Activated B cell treated with CpG ODN at 0.5 μM for 24 hours (primary cell): Measurements from ENCODE around the gene HCCS. TPM values are rescaled to one million over a fixed set of nuclear protein-coding genes. Genes with fewer than 3 reads are reported as not detected.

ENCODE experiments used
- ATAC-seq: fragments of 200-7000 bp; cut with Tn5 transposase; one replicate; pipeline ENCODE4 v1.10.0; 2021; ENCODE audit warnings: low read depth, mild to moderate bottlenecking, moderate library complexity
- CTCF ChIA-PET: fragments of 350-600 bp; sonication (Branson Sonifier 250); formaldehyde crosslinking; loops from one replicate; lab custom pipeline; 2021; ENCODE audit warnings: antibody characterized with exemption; lab: Charles Lee
- POLR2A ChIA-PET: fragments of 350-600 bp; sonication (Branson Sonifier 250); formaldehyde crosslinking; loops from one replicate; lab custom pipeline; 2021; ENCODE audit warnings: antibody characterized with exemption; lab: Charles Lee
- DNase-seq: peaks from one replicate; pipeline ENCODE4 v3.0.0; 2022
- H3K27ac Mint-ChIP-seq: one replicate; pipeline ENCODE4 v1.8.0; 2020; ENCODE audit warnings: mixed read lengths
- H3K27me3 Mint-ChIP-seq: one replicate; pipeline ENCODE4 v1.8.0; 2021; ENCODE audit warnings: mixed read lengths
- H3K36me3 Mint-ChIP-seq: one replicate; pipeline ENCODE4 v1.8.0; 2021; ENCODE audit warnings: low read depth, mixed read lengths
- H3K4me1 Mint-ChIP-seq: one replicate; pipeline ENCODE4 v1.8.0; 2021; ENCODE audit warnings: mixed read lengths
- H3K4me3 Mint-ChIP-seq: one replicate; pipeline ENCODE4 v1.8.0; 2020; ENCODE audit warnings: mild to moderate bottlenecking, mixed read lengths
- H3K9me3 Mint-ChIP-seq: one replicate; pipeline ENCODE4 v1.8.0; 2020; ENCODE audit warnings: mixed read lengths
- CTCF ChIP-seq: fragments of 200-600 bp; IDR thresholded peaks from one replicate; pipeline ENCODE4 v1.8.0; 2022; ENCODE audit warnings: antibody characterized with exemption, mild to moderate bottlenecking
- intact Hi-C: fragments of 100-400 bp; cut with micrococcal nuclease; formaldehyde crosslinking; loops from one replicate; pipeline ENCODE4 v1.15.1; 2024
- total RNA-seq: library from RNA; stranded (reverse); gene quantifications from 2 replicates; pipeline ENCODE4 v1.2.3, GENCODE V29; 2022

HCCS gene
- total RNA-seq, 1 donor from 2014 or later: 26.6 TPM

- Mint-ChIP-seq H3K4me3 (no peak overlapping the region), H3K4me1 (peaks cover 9% of the 10 kb centered on the region), H3K27me3 (peaks cover 2% of the 10 kb centered on the region), H3K36me3 (no peaks in the 10 kb centered on the region), H3K9me3 (no peaks in the 10 kb centered on the region), H3K27ac (no peak overlapping the region)
- ChIA-PET POLR2A (no interaction called here), CTCF (no interaction called here)
- ATAC-seq (no peak), DNase-seq (no peak)
- TF ChIP-seq CTCF: no peak
- intact Hi-C loops: no loop called here
Measured at GRCh38 chrX:11164433-11164832, 53.3 kb downstream of the HCCS start.

- TF ChIP-seq CTCF: no peak
- ChIA-PET CTCF (no interaction called here), POLR2A (no interaction called here)
- DNase-seq: no peak
- intact Hi-C loops: no loop called here
- H3K4me1 Mint-ChIP-seq: peaks cover 2% of the 10 kb centered on the region
- no peak overlapping the region for H3K4me3 Mint-ChIP-seq
- H3K36me3 Mint-ChIP-seq: no peaks in the 10 kb centered on the region
- no peak for ATAC-seq
- no peak overlapping the region for H3K27ac Mint-ChIP-seq
- H3K9me3 Mint-ChIP-seq: no peaks in the 10 kb centered on the region
- peaks cover 7% of the 10 kb centered on the region for H3K27me3 Mint-ChIP-seq
Measured at GRCh38 chrX:11171956-11172355, 60.8 kb downstream of the HCCS start.

GRCh38 chrX:11172415-11172814, 61.3 kb downstream of the HCCS start:
- H3K36me3 Mint-ChIP-seq: no peaks in the 10 kb centered on the region
- no peak for TF ChIP-seq CTCF
- POLR2A ChIA-PET: no interaction called here
- H3K4me1 Mint-ChIP-seq: peaks cover 2% of the 10 kb centered on the region
- H3K4me3 Mint-ChIP-seq: no peak overlapping the region
- H3K27me3 Mint-ChIP-seq: peaks cover 7% of the 10 kb centered on the region
- ATAC-seq: no peak
- H3K27ac Mint-ChIP-seq: no peak overlapping the region
- CTCF ChIA-PET: no interaction called here
- intact Hi-C loops: no loop called here
- no peaks in the 10 kb centered on the region for H3K9me3 Mint-ChIP-seq
- DNase-seq: no peak

Other genes with a start within 250 kb of the HCCS start
- gene AMELX, start 182.1 kb downstream of the HCCS start, total RNA-seq: not detected in 2 replicates